Activated effector memory CD4-positive, alpha-beta T cell treated with Interleukin-2 at 50 U/mL for 16 hours (primary cell): ENCODE results near the gene RTN4RL2.

Source experiments
- DNase-seq: peaks from one replicate; pipeline ENCODE4 v3.0.0-alpha.2; 2020

RTN4RL2 gene

GRCh38 chr11:57500926-57501325 lies 40.6 kb downstream of the RTN4RL2 start:
- no peak for DNase-seq

- DNase-seq: no peak
Measured at GRCh38 chr11:57501953-57502352, 41.6 kb downstream of the RTN4RL2 start.

GRCh38 chr11:57502376-57502775 lies 42.0 kb downstream of the RTN4RL2 start:
- DNase-seq: no peak

- no peak for DNase-seq
Measured at GRCh38 chr11:57502870-57503269, 42.5 kb downstream of the RTN4RL2 start.

- DNase-seq: no peak
Measured at GRCh38 chr11:57504511-57504910, 44.2 kb downstream of the RTN4RL2 start.

- DNase-seq: no peak
Measured at GRCh38 chr11:57506522-57506921, 46.2 kb downstream of the RTN4RL2 start.

GRCh38 chr11:57508341-57509170 lies 48.2 kb downstream of the RTN4RL2 start:
- DNase-seq: no peak

GRCh38 chr11:57511741-57512430 lies 51.6 kb downstream of the RTN4RL2 start:
- no peak for DNase-seq

GRCh38 chr11:57512646-57513451 lies 52.5 kb downstream of the RTN4RL2 start:
- no peak for DNase-seq

GRCh38 chr11:57513452-57513795 lies 53.1 kb downstream of the RTN4RL2 start:
- no peak for DNase-seq

GRCh38 chr11:57513911-57514537 lies 53.7 kb downstream of the RTN4RL2 start:
- DNase-seq: peak; percentile 14

GRCh38 chr11:57514538-57515331 lies 54.4 kb downstream of the RTN4RL2 start:
- peak; percentile 37 for DNase-seq

- DNase-seq: no peak
Measured at GRCh38 chr11:57515332-57516060, 55.2 kb downstream of the RTN4RL2 start, which contains the start of gene SLC43A1. Gene SLC43A1, minus strand, starts transcription at chr11:57515702. Its CDS starts 1,591 bp downstream, at chr11:57514111.

GRCh38 chr11:57516061-57516443 lies 55.7 kb downstream of the RTN4RL2 start:
- DNase-seq: no peak

- no peak for DNase-seq
Measured at GRCh38 chr11:57521116-57521515, 60.8 kb downstream of the RTN4RL2 start.

GRCh38 chr11:57523419-57523818 lies 63.1 kb downstream of the RTN4RL2 start:
- DNase-seq: no peak
